IPS-18a (cell line): Measurements from ENCODE around the gene ARID3A.
A peak's percentile ranks its signal among the peaks of the same experiment; 100 is the strongest.

Source experiments
- H3K27ac ChIP-seq: one replicate; pipeline ENCODE4 v1.5.1; 2013; ENCODE audit warnings: low read length
- H3K27me3 ChIP-seq: one replicate; pipeline ENCODE4 v1.6.1; 2013; ENCODE audit warnings: mild to moderate bottlenecking, low read length; ENCODE audit not compliant: control insufficient read depth, insufficient read depth
- H3K36me3 ChIP-seq: one replicate; pipeline ENCODE4 v1.6.1; 2013; ENCODE audit warnings: low read depth, low read length; ENCODE audit not compliant: control insufficient read depth
- H3K4me1 ChIP-seq: one replicate; pipeline ENCODE4 v1.6.1; 2013; ENCODE audit warnings: low read depth, low read length; ENCODE audit not compliant: control insufficient read depth
- H3K4me3 ChIP-seq: one replicate; pipeline ENCODE4 v1.5.1; 2013; ENCODE audit warnings: low read length
- H3K9ac ChIP-seq: one replicate; pipeline ENCODE4 v1.6.1; 2013; ENCODE audit warnings: mild to moderate bottlenecking, low read length, moderate library complexity
- H3K9me3 ChIP-seq: one replicate; pipeline ENCODE4 v1.6.1; 2013; ENCODE audit warnings: low read depth, low read length; ENCODE audit not compliant: control insufficient read depth

The ARID3A gene

DNA sequence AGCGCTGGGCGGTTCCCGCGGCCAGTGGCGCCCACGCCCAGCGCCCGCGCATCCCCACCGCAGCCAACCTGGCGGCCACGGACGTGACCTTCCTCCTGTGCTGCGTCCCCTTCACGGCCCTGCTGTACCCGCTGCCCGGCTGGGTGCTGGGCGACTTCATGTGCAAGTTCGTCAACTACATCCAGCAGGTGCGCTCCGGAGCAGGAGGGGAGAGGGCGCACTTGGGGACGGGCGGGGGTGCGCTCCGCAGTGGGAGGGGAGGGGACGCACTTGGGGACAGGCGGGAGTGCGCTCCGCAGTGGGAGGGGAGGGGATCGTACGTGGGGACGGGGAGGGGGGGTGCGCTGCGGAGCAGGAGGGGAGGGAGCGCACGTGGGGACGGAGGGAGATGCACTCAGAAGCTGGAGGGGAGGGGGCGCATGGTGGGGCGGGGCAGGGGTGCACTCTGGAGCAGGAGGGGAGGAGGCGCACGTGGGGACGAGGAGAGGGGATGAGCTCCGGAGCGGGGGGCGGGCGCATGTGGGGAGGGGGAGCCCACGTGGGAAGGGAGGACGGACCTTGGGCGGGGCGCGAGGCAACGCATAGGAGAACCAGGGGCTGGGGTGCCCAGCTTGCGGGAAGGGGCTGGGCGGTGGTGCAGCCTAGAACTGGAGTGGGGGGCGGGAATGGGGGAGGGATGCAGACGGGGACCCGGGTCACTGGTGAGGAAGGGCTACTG, 7.2 kb upstream of the ARID3A start:
- no peaks in the 10 kb centered on the region for H3K4me1 ChIP-seq
- H3K36me3 ChIP-seq = no peaks in the 10 kb centered on the region
- H3K9me3 ChIP-seq = no peaks in the 10 kb centered on the region
- H3K9ac ChIP-seq = no peak overlapping the region
- H3K27ac ChIP-seq = no peak overlapping the region
- H3K4me3 ChIP-seq = peak overlapping the region; percentile 60
- peaks cover 77% of the 10 kb centered on the region for H3K27me3 ChIP-seq

- H3K9me3 ChIP-seq = no peaks in the 10 kb centered on the region
- no peaks in the 10 kb centered on the region for H3K36me3 ChIP-seq
- H3K4me1 ChIP-seq = no peaks in the 10 kb centered on the region
- H3K27ac ChIP-seq = no peak overlapping the region
- H3K4me3 ChIP-seq = no peak overlapping the region
- H3K27me3 ChIP-seq = peaks cover 82% of the 10 kb centered on the region
- H3K9ac ChIP-seq = no peak overlapping the region
Measured at GRCh38 chr19:919199-920050, 6.4 kb upstream of the ARID3A start.

DNA sequence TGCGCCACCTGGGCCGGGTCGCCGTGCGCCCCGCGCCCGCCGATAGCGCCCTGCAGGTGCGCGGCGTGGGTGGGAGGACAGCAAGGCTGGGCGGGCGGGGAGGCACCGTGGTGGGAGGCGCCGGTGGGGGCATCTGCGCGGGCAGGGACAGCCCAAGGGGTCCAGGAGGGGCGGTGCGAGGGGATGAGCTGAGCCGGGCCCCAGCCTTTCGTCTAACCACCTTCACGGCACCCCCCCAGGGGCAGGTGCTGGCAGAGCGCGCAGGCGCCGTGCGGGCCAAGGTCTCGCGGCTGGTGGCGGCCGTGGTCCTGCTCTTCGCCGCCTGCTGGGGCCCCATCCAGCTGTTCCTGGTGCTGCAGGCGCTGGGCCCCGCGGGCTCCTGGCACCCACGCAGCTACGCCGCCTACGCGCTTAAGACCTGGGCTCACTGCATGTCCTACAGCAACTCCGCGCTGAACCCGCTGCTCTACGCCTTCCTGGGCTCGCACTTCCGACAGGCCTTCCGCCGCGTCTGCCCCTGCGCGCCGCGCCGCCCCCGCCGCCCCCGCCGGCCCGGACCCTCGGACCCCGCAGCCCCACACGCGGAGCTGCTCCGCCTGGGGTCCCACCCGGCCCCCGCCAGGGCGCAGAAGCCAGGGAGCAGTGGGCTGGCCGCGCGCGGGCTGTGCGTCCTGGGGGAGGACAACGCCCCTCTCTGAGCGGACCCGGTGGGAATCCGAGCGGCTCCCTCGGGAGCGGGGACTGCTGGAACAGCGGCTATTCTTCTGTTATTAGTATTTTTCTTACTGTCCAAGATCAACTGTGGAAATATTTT, 5.6 kb upstream of the ARID3A start:
- Histone ChIP-seq H3K4me3 (peak overlapping the region; percentile 9), H3K9me3 (no peaks in the 10 kb centered on the region), H3K27me3 (peaks cover 78% of the 10 kb centered on the region), H3K36me3 (no peaks in the 10 kb centered on the region), H3K27ac (no peak overlapping the region), H3K4me1 (no peaks in the 10 kb centered on the region), H3K9ac (no peak overlapping the region)

GRCh38 chr19:924553-925086, 1.2 kb upstream of the ARID3A start:
- Histone ChIP-seq H3K9me3 (no peaks in the 10 kb centered on the region), H3K4me3 (peak overlapping the region; percentile 74), H3K4me1 (peaks cover 4% of the 10 kb centered on the region), H3K27ac (no peak overlapping the region), H3K27me3 (peaks cover 38% of the 10 kb centered on the region), H3K36me3 (no peaks in the 10 kb centered on the region), H3K9ac (peak overlapping the region; percentile 42)

DNA sequence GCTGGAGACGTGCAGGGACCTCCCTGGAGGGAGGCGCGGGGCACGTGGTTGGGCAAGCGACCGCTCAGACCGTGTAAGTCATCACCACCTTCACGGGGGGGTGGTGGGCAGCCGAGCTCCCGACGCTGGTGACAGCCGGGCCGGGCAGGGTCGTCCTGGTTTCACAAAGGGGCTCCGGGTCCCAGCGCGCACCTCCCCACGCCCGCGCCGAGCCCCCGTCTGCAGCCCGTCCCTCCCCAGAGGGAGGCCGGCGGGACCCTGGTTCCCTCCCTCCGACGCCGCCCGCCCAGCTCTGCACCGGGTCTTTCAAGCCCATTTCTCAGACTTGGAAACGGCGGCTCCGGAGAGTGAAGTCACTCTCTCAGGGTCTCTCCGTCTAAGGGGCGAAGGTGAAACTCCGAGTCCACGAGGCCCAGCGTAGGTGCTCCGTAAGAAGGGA, 729 bp upstream of the ARID3A start:
- Histone ChIP-seq H3K9me3 (no peaks in the 10 kb centered on the region), H3K27me3 (peaks cover 33% of the 10 kb centered on the region), H3K36me3 (peaks cover 4% of the 10 kb centered on the region), H3K9ac (peak overlapping the region; percentile 42), H3K4me1 (peaks cover 4% of the 10 kb centered on the region), H3K4me3 (peak overlapping the region; percentile 74), H3K27ac (no peak overlapping the region)

DNA sequence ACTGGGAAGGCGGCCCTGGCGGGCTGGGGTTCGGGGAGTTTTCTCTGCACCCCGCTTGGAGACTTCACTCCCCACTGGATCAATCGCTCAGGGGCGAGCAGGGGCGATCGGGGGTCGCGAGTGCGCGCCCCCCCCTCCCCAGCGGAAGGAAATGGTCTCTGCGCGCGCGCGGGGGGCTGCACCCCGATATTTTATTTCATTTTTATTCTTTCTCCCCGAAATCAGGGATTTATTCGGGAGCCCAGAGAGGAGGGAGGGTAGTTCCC, 421 bp downstream of the ARID3A start:
- peaks cover 22% of the 10 kb centered on the region for H3K27me3 ChIP-seq
- H3K4me1 ChIP-seq = peaks cover 4% of the 10 kb centered on the region
- H3K9me3 ChIP-seq = no peaks in the 10 kb centered on the region
- no peak overlapping the region for H3K27ac ChIP-seq
- H3K4me3 ChIP-seq = peak overlapping the region; percentile 74
- peaks cover 5% of the 10 kb centered on the region for H3K36me3 ChIP-seq
- peak overlapping the region; percentile 71 for H3K9ac ChIP-seq

- Histone ChIP-seq H3K9me3 (no peaks in the 10 kb centered on the region), H3K27ac (no peak overlapping the region), H3K27me3 (peaks cover 18% of the 10 kb centered on the region), H3K36me3 (peaks cover 5% of the 10 kb centered on the region), H3K4me3 (peak overlapping the region; percentile 74), H3K4me1 (peaks cover 4% of the 10 kb centered on the region), H3K9ac (peak overlapping the region; percentile 71)
Measured at GRCh38 chr19:926589-927350, 935 bp downstream of the ARID3A start.

DNA sequence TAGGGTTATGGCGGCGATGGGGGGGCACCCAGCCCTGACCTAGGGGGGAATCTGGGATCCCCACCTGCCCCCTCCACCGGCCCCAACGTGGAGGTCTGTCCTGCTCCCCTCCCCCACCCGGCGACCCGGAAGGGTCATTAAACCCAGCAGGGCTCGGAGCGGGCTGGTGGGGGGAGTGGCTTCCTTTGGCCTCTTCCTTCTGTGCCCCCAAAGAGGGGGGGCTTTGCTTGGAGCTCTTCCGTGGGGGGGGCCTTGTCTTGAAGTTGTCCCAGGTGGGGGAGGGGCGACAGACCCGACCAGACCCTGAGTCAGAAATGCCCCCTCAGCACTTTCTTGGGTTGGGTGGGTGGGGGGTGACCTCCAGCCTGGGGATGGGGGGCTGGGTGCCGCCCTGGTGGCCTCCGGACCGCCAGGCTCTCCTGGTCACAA, 1.5 kb downstream of the ARID3A start:
- Histone ChIP-seq H3K36me3 (peaks cover 5% of the 10 kb centered on the region), H3K4me1 (peaks cover 4% of the 10 kb centered on the region), H3K27ac (no peak overlapping the region), H3K27me3 (peaks cover 12% of the 10 kb centered on the region), H3K4me3 (peak overlapping the region; percentile 74), H3K9me3 (no peaks in the 10 kb centered on the region), H3K9ac (peak overlapping the region; percentile 71)

GRCh38 chr19:927780-928401, 2.1 kb downstream of the ARID3A start:
- peaks cover 7% of the 10 kb centered on the region for H3K4me1 ChIP-seq
- peaks cover 5% of the 10 kb centered on the region for H3K36me3 ChIP-seq
- H3K9me3 ChIP-seq = no peaks in the 10 kb centered on the region
- H3K27me3 ChIP-seq = peaks cover 10% of the 10 kb centered on the region
- H3K4me3 ChIP-seq = no peak overlapping the region
- no peak overlapping the region for H3K27ac ChIP-seq
- no peak overlapping the region for H3K9ac ChIP-seq

- Histone ChIP-seq H3K9ac (no peak overlapping the region), H3K27ac (no peak overlapping the region)
Measured at GRCh38 chr19:928471-929202, 2.8 kb downstream of the ARID3A start.

More at GRCh38 chr19:928471-929202, 2.8 kb downstream of the ARID3A start:
- Histone ChIP-seq H3K27me3 (peaks cover 10% of the 10 kb centered on the region), H3K9me3 (no peaks in the 10 kb centered on the region), H3K36me3 (peaks cover 5% of the 10 kb centered on the region), H3K4me3 (no peak overlapping the region), H3K4me1 (peaks cover 12% of the 10 kb centered on the region)
